ENCODE results near the gene ZNF791.

DNA sequence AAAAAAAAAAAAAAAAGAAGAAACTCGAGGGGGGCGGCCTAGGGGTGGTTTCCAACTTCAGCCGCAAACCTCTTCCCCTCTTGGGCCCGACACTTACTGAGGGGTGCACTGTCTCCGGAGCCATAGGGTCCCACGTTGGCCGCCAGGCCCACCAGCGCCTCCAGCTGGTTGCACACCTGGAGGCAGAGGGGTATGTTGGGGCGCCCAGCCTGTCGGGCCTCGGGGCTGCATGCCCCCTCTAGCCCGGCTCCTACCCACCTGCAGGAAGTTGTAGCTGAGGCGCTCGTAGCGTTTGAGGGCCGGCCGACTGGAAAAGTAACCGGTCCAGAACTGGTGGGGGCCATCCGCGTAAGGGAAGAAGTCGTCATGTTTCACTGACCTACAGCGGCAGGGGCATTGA lies 47.2 kb downstream of the ZNF791 start:
- TF ChIP-seq POLR2AphosphoS5 (IDR thresholded peaks at IDR 0.05; ENCODE audit: low read depth) (no peak), CTCF (IDR thresholded peaks at IDR 0.05; ENCODE audit: insufficient read depth, low read length) (no peak)

Data from HL-60 (cell line).